ENCODE data around the gene CEACAM16.

The CEACAM16 gene

DNA sequence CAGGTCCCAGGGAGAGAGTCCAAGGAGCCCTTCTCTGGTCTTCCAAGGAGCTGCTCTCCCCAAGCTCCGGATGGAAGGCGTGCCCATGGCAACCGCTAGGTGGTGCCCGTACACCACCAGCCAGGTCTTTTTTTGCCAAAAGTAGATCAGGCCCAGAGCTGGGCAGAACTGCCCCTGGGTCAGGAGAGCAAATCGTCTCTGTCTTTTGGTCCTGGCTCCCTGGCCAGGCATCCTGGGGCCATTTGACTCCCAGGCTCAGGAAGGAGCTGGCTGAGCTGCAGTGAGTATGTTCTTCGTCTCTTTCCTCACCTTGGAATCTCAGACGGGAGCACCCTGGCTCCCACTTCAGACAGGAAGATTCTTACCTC lies 25.0 kb downstream of the CEACAM16 start:
- TF ChIP-seq, protein P1, sequence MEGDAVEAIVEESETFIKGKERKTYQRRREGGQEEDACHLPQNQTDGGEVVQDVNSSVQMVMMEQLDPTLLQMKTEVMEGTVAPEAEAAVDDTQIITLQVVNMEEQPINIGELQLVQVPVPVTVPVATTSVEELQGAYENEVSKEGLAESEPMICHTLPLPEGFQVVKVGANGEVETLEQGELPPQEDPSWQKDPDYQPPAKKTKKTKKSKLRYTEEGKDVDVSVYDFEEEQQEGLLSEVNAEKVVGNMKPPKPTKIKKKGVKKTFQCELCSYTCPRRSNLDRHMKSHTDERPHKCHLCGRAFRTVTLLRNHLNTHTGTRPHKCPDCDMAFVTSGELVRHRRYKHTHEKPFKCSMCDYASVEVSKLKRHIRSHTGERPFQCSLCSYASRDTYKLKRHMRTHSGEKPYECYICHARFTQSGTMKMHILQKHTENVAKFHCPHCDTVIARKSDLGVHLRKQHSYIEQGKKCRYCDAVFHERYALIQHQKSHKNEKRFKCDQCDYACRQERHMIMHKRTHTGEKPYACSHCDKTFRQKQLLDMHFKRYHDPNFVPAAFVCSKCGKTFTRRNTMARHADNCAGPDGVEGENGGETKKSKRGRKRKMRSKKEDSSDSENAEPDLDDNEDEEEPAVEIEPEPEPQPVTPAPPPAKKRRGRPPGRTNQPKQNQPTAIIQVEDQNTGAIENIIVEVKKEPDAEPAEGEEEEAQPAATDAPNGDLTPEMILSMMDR (IDR thresholded peaks at IDR 0.05; ENCODE audit: extremely low read depth, missing control alignments): peak; percentile 97
- DNase-seq (ENCODE audit: low spot score): peak; percentile 81

DNA sequence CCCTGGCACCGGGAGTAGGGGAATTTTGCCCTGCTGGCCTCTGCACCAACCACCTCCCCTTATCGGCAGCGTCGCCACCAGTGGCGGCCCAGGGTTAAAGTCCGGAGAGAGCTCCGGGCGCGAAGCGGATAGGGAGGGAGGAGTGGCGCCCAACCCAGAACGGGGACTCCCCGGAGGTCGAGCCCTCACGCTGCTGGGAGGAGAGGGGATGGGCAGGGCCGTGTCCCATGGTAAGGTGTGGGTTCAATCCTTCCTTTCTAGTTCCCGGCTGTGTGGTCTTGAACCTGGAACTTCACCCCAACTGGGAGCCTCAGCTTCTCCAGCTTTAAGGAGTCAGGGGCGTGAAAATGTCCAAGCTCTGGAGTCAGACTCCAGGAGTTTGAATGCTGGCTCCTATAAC lies 26.3 kb downstream of the CEACAM16 start:
- TF ChIP-seq, protein P1 (IDR thresholded peaks at IDR 0.05; ENCODE audit: extremely low read depth, missing control alignments): no peak

DNA sequence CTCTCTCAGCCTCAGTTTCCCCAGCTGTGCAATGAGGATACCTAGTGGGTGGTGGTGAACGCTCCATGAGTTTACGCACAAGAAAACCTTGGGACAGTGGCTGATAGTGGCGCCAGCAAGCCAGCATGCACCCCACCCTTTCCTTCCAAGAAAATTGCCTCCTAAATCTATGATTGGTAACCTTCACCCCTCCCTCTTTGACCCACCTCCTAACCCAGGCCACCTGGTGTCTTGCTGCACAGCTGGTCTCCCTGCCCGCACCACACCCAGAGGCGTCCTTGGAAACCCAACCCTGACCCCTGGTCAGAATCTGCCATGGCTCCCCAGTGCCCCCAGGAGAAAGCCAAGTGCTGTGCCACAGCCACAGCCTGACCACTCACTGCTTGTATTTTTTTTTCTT lies 26.7 kb downstream of the CEACAM16 start:
- TF ChIP-seq, protein P1 (IDR thresholded peaks at IDR 0.05; ENCODE audit: extremely low read depth, missing control alignments): no peak
- DNase-seq (ENCODE audit: low spot score): no peak

More for the DNA sequence above, 26.3 kb downstream of the CEACAM16 start:
- DNase-seq (ENCODE audit: low spot score): no peak

DNA sequence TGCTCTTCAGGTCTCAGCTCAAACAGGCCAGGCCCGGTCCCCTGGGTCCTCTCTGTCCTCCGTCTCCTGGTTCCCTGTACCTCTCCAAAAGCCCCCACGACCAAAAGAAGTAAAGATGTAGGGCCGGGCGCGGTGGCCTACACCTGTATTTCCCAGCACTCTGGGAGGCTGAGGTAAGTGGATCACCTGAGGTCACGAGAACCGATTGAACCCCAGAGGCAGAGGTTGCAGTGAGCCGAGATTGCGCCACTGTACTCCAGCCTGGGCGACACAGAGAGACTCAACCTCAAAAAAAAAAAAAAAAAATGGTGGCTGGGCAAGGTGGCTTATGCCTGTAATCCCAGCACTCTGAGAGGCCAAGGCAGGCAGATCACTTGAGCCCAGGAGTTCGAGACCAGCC lies 27.5 kb downstream of the CEACAM16 start:
- DNase-seq (ENCODE audit: low spot score): no peak
- TF ChIP-seq, protein P1 (IDR thresholded peaks at IDR 0.05; ENCODE audit: extremely low read depth, missing control alignments): no peak

GRCh38 chr19:44728178-44728577 lies 29.2 kb downstream of the CEACAM16 start:
- no peak for DNase-seq (ENCODE audit: low spot score)
- TF ChIP-seq, protein P1 (IDR thresholded peaks at IDR 0.05; ENCODE audit: extremely low read depth, missing control alignments): no peak

DNA sequence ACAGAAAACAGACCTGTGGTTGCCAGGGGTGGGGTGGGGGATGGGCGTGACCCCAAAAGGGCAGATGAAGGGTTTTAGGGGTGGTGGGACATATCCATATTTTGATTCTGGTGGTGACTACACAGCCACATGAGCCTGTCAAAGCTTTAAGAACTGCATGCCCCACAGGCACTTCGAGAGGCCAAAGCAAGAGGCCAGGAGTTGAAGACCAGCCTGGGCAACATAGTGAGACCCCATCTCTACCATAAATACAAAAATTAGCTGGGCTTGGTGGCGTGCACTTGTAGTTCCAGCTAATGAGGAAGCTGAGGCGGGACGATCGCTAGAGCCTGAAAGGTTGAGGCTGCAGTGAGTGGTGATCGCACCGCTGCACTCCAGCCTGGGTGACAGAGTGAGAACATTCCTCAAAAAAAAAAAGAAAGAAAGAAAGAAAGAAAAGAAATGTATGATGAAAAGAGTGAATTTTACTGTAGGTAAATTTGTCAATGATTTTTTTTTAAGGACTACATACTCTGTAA lies 30.6 kb downstream of the CEACAM16 start:
- no peak for DNase-seq (ENCODE audit: low spot score)
- TF ChIP-seq, protein P1 (IDR thresholded peaks at IDR 0.05; ENCODE audit: extremely low read depth, missing control alignments): no peak

DNA sequence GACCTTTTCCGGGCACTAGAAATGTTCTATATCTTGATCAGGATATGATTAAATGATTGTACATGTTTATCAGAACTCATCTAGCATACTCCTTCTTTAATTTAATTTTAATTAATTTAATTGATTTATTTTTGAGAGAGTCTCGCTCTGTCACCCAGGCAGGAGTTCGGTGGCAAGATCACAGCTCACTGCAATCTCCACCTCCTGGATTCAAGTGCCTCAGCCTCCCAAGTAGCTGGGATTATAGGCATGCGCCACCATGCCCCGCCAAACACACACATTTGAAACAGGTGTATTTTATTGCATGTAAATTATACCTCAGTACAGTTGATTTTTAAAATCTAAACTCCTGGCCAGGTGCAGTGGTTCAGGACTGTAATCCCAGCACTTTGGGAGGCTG lies 32.1 kb downstream of the CEACAM16 start:
- TF ChIP-seq, protein P1 (IDR thresholded peaks at IDR 0.05; ENCODE audit: extremely low read depth, missing control alignments): no peak
- DNase-seq (ENCODE audit: low spot score): no peak

Data from GM20000 (cell line).